Nucleus accumbens (tissue), 56 donors: ENCODE data around the gene SHISA7.

Experiments
- DNase-seq, 56 donors: peaks; one replicate each; lab custom pipeline; 2025; lab: John Stamatoyannopoulos, UW

Gene SHISA7

DNA sequence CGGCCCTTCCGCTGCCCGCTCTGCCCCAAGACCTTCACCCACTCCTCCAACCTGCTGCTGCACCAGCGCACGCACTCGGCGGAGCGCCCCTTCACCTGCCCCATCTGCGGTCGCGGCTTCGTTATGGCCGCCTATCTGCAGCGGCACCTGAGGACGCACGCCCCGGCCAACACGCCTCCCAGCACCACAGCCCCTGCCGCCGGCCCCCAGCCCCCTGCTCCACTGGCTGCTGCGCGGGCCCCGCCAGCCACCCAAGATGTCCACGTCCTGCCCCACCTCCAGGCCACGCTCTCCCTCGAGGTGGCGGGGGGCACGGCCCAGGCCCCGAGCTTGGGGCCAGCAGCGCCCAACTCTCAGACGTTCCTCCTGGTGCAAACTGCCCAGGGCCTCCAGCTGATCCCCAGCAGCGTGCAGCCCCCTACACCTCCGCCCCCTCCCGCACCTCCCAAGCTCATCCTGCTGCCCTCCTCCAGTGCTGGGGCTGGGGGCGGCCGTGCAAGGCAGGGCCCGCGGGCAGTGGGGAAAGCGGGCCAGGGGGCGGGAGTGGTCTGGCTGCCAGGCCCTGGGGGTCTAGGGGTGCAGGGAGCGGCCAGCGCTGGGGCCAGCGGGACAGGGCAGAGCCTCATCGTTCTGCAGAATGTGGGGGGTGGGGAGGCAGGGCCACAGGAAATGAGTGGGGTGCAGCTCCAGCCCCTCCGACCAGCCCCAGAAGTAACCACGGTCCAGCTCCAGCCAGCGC, 40.0 kb upstream of the SHISA7 start:
- no peak for DNase-seq

DNA sequence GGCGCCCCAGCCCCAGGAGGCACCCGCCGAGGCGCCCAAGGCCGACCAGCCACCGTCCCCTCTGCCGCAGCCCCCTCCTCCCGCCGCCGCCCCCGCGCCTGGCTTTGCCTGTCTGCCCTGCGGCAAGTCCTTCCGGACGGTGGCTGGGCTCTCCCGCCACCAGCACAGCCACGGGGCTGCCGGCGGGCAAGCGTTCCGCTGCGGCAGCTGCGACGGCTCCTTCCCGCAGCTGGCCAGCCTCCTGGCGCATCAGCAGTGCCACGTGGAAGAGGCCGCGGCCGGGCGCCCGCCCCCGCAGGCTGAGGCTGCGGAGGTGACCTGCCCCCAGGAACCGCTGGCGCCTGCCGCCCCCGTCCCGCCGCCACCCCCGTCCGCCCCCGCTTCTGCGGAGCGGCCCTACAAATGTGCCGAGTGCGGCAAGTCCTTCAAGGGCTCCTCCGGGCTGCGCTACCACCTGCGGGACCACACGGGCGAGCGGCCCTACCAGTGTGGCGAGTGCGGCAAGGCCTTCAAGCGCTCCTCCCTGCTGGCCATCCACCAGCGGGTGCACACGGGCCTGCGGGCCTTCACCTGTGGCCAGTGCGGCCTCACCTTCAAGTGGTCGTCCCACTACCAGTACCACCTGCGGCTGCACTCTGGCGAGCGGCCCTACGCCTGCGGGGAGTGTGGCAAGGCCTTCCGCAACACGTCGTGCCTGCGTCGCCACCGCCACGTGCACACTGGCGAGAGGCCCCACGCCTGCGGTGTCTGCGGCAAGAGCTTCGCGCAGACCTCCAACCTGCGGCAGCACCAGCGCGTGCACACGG, 39.3 kb upstream of the SHISA7 start:
- DNase-seq = no peak

DNA sequence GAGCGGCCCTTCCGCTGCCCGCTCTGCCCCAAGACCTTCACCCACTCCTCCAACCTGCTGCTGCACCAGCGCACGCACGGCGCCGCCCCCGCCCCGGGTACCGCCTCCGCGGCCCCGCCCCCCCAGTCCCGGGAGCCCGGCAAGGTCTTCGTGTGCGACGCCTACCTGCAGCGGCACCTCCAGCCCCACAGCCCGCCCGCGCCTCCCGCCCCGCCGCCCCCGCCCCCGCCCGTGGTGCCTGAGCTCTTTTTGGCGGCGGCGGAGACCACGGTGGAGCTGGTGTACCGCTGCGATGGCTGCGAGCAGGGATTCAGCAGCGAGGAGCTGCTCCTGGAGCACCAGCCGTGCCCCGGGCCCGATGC, 38.7 kb upstream of the SHISA7 start:
- no peak for DNase-seq

DNA sequence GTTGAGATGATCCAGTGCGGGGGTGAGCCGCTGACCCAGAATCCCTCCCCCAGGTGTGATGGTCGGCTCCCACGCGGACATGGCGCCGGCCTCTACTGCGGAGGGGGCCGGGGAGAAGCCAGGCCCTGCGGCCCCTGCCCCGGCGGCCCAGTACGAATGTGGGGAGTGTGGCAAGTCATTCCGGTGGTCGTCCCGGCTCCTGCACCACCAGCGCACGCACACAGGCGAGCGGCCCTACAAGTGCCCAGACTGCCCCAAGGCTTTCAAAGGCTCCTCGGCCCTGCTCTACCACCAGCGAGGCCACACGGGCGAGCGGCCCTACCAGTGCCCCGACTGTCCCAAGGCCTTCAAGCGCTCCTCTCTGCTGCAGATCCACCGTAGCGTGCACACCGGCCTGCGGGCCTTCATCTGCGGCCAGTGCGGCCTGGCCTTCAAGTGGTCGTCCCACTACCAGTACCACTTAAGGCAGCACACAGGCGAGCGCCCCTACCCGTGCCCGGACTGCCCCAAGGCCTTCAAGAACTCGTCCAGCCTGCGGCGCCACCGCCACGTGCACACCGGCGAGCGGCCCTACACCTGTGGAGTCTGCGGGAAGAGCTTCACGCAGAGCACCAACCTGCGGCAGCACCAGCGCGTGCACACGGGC, 38.2 kb upstream of the SHISA7 start:
- DNase-seq = no peak

DNA sequence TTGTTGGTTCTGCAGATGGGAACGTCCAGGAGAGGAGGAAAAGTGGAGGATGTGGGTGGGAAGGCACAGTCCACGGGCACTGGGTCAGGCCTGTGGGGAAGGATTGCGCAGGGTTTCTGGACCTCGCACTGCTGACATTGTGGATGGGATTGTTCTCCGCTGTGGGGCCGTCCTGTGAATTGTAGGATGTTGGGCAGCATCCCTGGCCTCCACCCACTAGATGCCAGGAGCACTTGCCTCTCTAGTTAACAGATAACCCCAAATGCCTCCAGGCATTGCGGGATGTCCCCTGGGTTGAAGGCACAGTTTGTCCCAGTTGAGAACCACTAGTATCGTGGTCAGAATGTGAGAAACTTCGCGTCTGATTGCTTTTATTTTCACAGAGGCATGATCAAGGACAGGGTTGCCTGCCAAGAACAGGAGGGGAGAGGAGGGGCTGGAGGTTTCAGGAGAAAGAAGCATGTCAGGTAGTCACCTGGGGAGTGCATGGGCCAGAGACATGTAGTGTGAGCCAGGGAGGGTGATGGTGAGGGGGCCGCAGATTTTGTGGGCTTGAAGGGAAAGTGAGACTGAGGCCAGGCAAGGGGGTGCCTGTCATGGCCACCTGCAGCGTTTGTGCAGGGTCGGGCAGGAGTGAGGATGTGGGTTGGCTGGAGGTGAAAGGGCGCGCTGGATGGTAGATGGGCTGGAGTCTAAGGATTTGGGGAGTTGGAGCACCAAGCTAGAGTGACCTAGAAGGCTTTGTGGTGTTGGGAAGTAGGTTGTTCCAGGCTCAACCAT, 36.5 kb upstream of the SHISA7 start:
- DNase-seq = no peak

DNA sequence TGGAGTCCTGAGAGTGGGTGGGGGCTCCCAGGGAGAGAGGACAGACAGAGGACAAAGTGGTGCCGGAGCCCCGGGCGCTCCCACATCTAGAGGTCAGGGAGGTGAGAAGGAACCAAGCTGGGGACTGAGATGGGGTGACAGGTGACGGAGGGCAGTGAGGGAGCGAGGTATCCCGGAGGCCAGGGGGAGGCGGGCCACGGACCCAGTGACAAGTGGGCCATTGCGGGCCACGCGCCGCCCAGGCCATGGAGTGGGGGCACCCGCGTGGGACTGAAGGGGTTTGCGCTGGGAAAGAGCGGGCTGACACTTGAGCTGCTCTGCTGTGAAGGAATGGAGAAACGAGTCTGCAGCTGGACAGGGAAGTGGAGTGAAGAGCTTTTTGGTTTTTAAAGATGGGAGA, 35.9 kb upstream of the SHISA7 start:
- DNase-seq = no peak

DNA sequence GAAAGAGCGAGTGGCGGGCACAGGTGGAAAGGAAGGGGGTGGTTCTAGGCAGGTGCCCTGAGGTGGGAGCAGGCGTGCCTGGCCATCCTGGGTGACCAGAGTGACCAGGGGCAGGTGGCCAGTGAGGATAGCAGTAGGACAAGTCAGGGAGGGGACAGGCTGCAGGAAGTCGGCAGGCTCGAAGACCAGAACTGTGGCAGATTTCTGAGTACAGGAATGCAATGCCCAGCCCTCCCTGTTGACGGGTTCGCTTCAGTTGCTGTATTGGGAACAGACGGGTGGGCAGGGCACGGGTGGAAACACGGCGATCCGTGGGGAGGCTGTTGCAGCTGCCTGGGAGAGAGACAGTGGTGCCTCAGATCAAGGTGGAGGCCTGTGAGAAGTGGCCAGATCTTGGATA, 35.3 kb upstream of the SHISA7 start:
- no peak for DNase-seq

DNA sequence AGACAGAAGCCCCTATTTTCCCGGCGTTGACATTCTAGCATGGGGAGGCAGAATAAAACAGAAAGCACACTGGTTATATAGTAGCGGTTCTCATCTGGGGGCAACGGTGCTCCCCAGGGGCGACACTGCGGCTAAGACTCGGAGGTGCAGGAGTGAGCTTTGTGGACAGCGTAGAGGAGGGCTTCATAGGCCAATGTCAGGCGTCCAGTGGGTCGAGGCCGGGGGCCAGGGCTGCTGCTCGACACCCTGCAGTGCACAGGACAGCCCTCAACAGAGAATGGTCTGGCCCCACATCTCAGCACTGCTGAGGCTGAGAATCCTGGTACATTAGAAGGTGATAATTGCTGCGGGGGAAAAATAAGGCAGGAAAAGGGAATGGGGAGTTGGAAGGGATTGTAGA, 34.8 kb upstream of the SHISA7 start:
- no peak for DNase-seq

DNA sequence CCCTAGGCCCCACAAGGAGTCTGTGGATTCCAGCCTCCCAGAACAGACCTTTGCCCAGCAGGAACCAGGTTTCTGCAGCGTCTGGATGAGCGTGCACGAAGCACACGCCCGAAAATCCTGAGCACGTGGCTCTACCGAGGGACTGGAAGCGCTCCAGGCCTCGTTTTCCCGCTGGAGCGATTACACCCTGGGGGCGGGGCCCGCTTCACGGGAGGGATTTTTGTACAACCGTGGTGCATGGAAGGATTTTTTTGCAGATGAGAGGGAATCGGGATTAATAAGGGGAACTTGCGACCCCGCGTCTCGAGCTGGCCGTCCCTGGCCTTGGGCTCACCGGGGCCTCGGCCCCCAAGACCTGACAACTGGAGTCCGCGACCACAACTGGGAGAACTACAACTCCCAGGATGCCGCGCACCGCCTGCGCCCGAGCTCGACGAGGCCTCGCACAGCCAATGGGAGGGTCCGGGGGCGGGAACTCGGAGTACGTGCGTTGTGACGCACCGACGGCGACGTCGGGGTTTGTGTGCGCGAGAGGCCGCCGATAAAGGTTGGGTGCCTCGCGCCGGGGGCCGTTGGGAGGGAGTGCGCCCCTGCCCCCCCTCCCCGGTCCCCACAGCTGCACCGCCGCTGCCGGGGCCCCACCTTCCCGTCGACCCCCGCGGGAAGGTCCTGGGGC, 33.1 kb upstream of the SHISA7 start, which contains the start of gene ZNF628:
ZNF628 (plus strand) TSS at position 518 of the 676 bp plus-strand sequence. CDS start 3,294 bp downstream, outside the sequence.
- DNase-seq = peak; percentile 75 to 99 (median 98)

DNA sequence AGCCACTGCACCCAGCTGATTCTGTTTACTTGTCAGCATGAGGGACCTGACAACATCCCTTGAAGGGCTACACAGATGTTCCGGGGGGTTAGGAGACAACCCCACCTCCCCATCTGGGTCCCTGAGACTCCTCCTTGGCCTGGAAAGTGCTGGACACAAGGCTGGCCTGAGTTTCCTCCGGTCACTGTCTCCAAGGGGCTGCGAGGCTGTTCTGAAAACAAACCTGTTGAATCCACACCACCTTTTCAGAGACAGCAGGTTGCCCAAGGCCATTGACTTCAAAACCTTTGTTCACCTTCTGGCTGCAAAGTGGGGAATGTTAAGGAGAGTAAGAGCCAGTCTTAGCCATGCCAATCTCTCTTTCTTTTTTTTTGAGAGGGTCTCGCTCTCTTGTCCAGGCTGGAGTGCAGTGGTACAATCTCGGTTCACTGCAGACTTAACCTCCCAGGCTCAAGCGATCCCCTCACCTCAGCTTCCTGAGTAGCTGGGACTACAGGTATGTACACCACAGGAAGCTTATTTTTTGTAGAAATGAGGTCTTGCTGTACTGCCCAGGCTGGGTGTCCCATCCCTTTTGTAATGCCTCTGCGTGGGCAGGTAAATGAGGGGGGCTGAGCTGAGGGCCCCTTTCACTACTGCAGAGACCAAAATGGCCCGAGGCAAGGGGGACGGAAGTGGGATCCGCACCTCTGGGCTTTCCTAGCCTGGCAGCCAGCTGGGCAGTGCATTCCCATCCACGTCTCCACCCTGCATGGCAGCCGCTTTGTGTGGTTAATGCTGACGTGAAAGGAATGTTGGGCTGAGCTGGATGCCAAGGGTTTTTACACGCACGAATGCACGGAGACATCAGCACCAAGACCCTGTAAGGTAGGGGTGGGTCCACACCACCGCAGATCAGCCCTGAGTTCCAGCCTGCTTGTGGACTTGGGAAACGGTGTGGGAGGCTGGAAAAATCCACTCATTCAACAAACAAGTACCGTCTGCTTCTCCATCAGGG, 31.5 kb upstream of the SHISA7 start:
- DNase-seq = no peak

DNA sequence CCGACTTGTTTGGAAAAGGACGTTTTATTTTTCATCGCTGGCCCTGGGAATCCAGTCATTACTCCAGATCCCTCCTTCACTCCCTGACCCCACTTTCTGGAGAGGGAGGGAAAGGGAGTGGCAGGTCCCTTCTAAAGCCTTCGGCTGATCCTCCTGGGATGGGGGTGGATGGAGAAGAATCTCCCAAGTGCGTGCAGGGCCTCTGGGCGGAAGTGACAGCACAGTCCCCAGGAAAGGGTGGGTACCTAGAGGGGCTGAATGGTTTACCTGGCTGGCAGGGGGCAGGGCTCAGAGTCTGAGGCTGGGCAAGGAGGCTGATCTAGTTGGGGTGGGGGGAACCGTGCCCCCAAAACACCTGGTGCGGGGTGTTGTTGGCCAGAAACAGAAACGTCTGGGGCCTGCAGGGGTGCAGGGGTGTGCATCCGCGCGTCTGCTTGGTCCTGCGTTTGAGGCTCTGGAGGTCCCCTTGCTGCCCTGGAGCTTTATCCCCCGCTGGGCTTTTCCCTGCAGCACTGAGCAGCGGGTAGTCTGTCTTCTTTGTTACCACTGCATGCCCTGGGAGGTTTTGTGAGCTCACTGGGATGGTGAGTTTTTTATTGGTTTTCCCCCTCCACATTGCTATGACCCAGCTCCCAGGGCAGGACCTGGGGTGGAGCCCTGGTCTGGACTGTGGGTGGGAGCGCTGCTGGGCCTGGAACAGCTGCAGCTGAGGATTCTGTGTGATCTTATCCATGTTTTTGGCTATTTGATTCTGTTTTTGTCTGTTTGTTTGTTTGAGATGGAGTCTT, 30.3 kb upstream of the SHISA7 start:
- no peak for DNase-seq

DNA sequence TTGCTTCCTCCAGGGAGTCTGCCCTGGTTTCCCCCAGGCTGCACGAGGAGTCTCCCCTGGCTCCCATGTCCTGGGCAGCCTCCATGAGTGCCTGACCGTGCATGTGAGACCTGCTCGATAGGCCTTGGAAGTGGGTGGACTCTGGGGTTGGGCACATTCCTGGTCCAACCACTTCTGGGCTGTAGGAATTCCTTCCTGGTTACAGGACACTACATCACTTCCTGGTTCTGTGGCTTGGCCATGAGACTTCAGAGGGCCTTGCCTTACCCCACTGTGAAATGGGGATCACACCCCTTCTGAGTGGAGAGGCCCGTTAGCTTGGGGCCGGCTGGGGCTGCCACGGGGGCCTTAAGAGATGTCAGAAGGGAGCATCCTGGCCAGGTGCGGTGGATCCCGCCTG, 29.4 kb upstream of the SHISA7 start:
- no peak for DNase-seq

DNA sequence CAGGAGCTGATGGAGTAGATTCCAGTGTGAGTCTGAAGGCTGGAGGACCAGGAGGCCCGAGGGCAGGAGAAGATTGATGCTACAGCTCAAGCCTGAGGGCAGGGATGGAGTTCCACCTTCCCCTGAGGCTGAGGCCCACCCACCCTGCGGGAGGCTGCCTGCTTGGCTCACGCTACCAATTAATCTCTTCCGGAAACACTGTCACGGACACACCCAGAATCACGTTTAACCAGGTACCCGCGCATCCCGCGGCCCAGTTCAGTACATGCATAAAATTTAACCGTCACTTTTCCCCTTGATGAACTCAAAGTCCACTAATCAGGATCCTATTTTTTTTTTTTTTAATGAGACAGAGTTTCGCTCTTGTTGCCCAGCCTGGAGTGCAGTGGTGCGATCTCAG, 28.2 kb upstream of the SHISA7 start:
- DNase-seq = no peak

DNA sequence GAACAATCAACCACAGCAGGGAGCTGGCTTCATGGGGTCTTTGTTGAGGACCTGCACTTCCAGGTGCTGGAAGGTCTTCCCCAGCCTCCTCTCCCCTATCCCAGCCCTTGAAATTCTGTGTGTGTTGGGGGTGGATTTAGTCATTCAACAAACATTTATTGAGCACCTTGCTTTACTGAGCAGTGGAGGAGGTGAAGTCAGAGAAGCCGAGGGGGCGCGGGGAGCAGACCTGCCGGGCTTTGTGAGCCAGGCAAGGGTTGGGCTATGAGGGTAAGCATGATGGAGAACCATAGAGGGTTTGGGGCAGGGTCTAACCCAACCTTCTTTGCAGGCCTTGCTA, 24.9 kb upstream of the SHISA7 start:
- DNase-seq = no peak

DNA sequence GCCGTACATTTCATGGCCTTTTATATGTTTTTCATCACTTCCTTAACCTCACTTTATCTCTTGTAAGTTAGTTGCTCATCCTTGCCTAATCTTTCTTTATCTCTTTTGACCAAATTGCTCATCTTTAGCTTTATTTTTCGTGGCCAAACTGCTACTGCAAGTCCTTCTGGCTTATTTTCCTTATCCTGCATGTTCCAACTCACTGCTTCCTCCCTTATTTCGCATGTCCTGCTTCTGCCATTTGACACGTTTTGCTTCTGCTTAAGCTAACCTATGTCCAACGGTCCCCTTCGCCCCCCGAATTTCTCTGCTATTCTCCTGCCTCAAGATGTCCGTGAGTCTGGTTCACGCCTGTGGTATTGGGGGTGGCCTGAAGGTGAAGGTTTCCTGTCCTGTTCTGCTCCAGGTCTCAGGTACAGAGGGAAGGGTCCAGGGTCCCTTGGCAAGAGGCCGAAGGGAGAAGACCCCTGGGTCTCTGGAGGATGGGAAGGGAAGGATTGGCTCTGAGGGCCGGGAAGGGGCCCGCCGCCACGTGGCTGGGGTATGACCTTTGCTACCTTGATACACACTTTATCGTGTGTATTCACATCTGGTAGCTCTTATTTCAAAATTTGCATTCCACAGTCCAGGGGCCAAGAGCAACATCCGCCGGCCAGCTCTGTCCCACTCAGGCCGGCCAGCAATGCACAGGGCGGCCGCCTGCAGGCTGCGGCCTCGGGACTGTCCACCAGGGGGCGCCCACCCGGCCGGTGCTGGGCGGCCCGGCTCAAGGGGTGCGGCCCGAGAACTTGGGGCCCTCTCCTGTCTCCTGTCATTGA, 24.3 kb upstream of the SHISA7 start:
- DNase-seq = peak in 35 of 56 donors; percentile 6 to 68 (median 25)

DNA sequence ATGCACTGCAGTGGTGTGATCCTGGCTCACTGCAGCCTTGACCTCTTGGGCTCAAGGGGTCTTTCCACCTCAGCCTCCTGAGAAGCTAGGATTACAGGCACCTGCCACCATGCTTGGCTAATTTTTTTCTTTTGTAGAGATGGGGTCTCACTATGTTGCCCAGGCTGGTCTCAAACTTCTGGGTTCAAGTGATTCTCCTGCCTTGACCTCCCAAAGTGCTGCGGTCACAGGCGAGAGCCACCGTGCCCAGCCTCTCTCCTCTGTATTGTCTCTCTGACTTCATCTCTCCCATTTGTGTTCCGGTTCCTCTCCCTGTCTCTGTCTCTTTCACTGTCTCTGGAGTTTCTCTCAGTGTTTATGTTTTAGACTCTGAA, 23.1 kb upstream of the SHISA7 start:
- no peak for DNase-seq

DNA sequence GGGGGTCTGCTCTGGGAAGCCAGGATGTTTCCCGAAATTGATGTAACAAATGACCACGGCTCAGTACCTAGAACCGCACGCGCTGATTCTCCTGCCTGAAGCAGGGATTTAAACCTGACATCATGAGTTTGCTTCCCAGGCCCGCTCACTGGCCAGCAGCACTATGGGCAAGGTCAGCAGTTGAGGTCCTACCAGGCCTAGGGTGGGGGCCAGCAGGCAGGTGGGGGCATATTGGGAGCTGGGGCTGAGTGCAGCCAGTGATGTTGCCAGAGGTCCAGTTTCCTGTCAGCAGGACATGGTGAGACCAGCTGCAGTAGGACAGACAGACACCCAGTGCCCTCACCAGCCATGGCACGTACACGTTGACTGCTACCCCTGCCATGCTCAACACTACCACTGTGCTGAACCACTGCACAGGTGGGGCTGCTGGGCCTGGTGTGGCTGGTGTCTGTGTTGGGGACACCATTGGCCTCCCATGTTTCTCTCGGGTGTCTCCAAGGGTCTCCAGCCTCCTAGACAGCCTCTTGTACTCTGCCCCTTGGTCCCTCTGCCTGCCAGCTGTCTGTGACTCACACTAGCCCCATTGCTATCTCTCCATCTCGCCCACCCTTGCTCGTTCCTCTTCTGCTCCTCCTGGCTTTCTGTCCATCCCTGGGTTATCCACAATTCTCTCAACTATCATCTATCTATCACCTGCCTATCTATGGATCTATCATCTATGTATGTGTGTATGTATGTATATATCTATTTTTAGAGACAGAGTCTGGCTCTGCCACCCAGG, 22.6 kb upstream of the SHISA7 start:
- no peak for DNase-seq
